GM18951 (cell line): Measurements from ENCODE around the gene DUSP5.

Experiments used
- POLR2A ChIP-seq: IDR thresholded peaks from 4 replicates; pipeline ENCODE4 v1.6.1; 2011; ENCODE audit warnings: mild to moderate bottlenecking; ENCODE audit not compliant: insufficient read length, insufficient read depth; ENCODE audit errors: extremely low read depth
- in situ Hi-C: fragments of 300-500 bp; cut with MboI; formaldehyde crosslinking; loops from one replicate; pipeline ENCODE4 v1.12.0; 2022; ENCODE audit warnings: low sequenced_read_pairs, mixed read lengths, inconsistent platforms; ENCODE audit not compliant: unreplicated experiment

Gene DUSP5

GRCh38 chr10:110471566-110472139 lies 26.1 kb upstream of the DUSP5 start:
- no peak for TF ChIP-seq POLR2A
- in situ Hi-C loops, result no loop called here

DNA sequence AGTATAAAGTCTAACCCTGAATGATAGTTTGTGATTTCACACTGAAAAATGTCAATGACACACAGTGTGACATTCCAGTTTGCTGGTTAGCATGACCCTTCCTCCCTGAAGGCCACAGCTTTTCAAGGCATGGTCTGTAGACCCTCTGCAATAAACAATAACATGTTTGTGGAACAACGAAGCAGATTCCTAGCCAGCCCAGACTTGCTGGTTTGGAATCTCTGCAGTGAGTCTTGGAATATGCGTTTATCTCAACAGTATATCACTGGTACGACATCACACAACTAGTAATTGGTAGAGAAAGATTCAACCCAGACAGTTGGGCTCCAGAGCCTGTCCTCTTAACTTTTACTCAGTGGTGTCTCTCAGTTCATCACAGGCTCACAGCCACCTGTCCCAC lies 23.7 kb upstream of the DUSP5 start:
- in situ Hi-C loops, result no loop called here
- TF ChIP-seq POLR2A, result no peak

GRCh38 chr10:110474826-110475225 lies 22.9 kb upstream of the DUSP5 start:
- in situ Hi-C loops, result no loop called here

GRCh38 chr10:110475722-110476515 lies 21.8 kb upstream of the DUSP5 start:
- no peak for TF ChIP-seq POLR2A
- in situ Hi-C loops, result no loop called here

More at GRCh38 chr10:110474826-110475225, 22.9 kb upstream of the DUSP5 start:
- no peak for TF ChIP-seq POLR2A

DNA sequence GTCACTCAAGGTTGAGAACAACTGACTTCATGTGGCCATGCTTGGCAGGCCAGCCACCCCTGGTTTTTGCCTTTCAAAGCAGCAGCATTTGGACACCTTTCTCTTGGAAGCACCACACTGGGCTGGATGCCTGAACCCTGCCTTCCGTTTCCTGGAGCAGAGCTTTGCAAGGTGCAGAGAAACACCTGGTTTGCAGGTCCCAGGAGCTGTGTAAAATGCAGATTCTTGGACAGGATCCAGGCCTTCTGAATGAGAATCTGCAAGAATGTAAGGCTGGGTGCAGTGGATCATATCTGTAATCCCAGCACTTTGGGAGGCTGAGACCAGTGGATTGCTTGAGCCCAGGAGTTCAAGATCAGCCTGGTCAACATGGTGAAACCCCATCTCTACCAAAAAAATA lies 18.0 kb upstream of the DUSP5 start:
- TF ChIP-seq POLR2A, result no peak
- in situ Hi-C loops, result no loop called here

- in situ Hi-C loops, result no loop called here
- TF ChIP-seq POLR2A, result no peak
These were observed 17.3 kb upstream of the DUSP5 start for GRCh38 chr10:110480387-110480786.

DNA sequence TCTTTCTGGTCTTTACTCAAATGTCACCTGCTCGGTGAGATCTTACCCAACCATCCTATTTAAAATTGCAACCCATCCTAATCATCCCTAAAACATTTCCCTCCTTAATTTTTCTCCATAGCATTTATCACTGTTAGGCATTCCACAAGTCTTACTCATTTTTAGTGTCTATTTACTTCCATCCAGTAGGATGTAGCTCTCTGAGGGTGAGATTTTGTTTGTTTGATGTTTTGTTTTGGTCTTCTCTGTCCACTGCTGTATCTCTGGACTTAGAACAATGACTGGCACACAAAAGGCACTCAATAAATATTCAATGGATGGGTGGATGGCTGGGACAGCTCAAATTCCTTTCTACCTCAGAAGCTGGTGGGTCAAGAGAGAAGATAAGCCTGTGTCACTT lies 15.8 kb upstream of the DUSP5 start:
- no peak for TF ChIP-seq POLR2A
- in situ Hi-C loops, result no loop called here

- TF ChIP-seq POLR2A, result no peak
- in situ Hi-C loops, result no loop called here
These were observed 14.1 kb upstream of the DUSP5 start for GRCh38 chr10:110483633-110484032.

- in situ Hi-C loops, result no loop called here
- TF ChIP-seq POLR2A, result no peak
These were observed 12.2 kb upstream of the DUSP5 start for GRCh38 chr10:110485541-110485940.

GRCh38 chr10:110486680-110487410 lies 10.9 kb upstream of the DUSP5 start:
- TF ChIP-seq POLR2A, result no peak
- in situ Hi-C loops, result no loop called here

GRCh38 chr10:110487411-110488331 lies 10.0 kb upstream of the DUSP5 start:
- in situ Hi-C loops, result no loop called here
- no peak for TF ChIP-seq POLR2A

- no peak for TF ChIP-seq POLR2A
- in situ Hi-C loops, result no loop called here
These were observed 9.4 kb upstream of the DUSP5 start for GRCh38 chr10:110488332-110488681.

- in situ Hi-C loops, result no loop called here
- no peak for TF ChIP-seq POLR2A
These were observed 8.8 kb upstream of the DUSP5 start for GRCh38 chr10:110488940-110489339.
